ENCODE results near the gene WDFY1. TPM values are rescaled to one million over a fixed set of nuclear protein-coding genes. Genes with fewer than 3 reads are reported as not detected.

Gene WDFY1
- total and polyA plus RNA-seq, 2 donors (not counting 3 experiments of a cell fraction or from before 2014, with no cell fraction given): 54.7 to 68.7 TPM

DNA sequence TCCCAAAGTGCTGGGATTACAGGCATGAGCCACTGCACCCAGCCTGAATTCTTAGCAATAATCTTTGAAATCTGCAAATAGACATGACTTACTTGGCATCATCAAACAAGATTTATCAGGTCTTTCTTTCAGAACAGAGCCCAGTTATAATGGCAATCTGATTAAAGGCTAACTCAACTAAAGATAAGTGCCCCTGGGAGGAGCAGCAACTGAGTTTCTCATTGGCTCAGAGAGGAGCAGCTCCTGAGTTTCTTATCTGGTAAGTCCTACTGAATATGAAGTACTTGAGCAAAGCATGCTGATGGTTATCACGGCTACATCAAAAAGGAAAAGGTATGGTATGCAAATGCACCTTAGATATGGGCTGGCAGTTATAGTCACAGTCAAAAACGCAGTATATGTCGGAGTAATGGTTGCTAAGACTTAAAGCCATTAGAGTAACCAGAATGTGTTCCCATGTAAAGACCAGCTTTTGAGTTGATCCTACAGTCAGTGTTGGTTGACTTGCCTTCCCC lies 92.8 kb downstream of the WDFY1 start:
- Histone ChIP-seq H2AFZ (ENCODE audit: low read depth, low read length) (no peak overlapping the region), H4K20me1 (replicated peaks; ENCODE audit: control insufficient read depth, extremely low read depth, insufficient read depth, low read length) (no peaks in the 10 kb centered on the region), H3K4me2 (ENCODE audit: insufficient read depth, low read length) (no peak overlapping the region), H3K27ac (ENCODE audit: insufficient read depth, low read depth, low read length) (no peak overlapping the region), H3K9ac (replicated peaks; ENCODE audit: extremely low read depth, insufficient read depth, low read length) (no peak overlapping the region), H3K36me3 (ENCODE audit: control insufficient read depth in 2 of 2, extremely low read depth in 1 of 2, insufficient read depth in 2 of 2, low read length in 2 of 2) (no peaks in the 10 kb centered on the region), H3K4me1 (ENCODE audit: control insufficient read depth, extremely low read depth, insufficient read depth, low read length) (no peaks in the 10 kb centered on the region), H3K4me3 (replicated peaks in 1 of 3; ENCODE audit: insufficient read depth in 1 of 3, low read depth in 1 of 3, low read length in 3 of 3) (no peak overlapping the region), H3K9me1 (replicated peaks; ENCODE audit: control insufficient read depth, extremely low read depth, insufficient read depth, low read length) (no peaks in the 10 kb centered on the region), H3K9me3 (replicated peaks; ENCODE audit: control insufficient read depth, insufficient read depth, low read length) (no peaks in the 10 kb centered on the region), H3K27me3 (ENCODE audit: control insufficient read depth in 2 of 2, insufficient read depth in 2 of 2, low read length in 2 of 2) (no peaks in the 10 kb centered on the region), H3K79me2 (ENCODE audit: control insufficient read depth, insufficient read depth, low read length) (no peaks in the 10 kb centered on the region)
- intact Hi-C loops (cut with micrococcal nuclease): no loop called here
- FAIRE-seq (no peak), DNase-seq (ENCODE audit: low read depth, low spot score) (no peak)
- ChIA-PET CTCF (no interaction called here), POLR2A (no interaction called here)
- dilution Hi-C loops (cut with MboI; ENCODE audit: extremely low pct_ligation_motif_present, low sequenced_read_pairs): no loop called here
- TF ChIP-seq JUN (IDR thresholded peaks at IDR 0.05; ENCODE audit: borderline replicate concordance, insufficient read depth, insufficient read length, low read depth) (no peak), EZH2 (IDR thresholded peaks at IDR 0.05; ENCODE audit: borderline replicate concordance, low read depth, low read length, severe bottlenecking) (no peak), POLR2A (IDR thresholded peaks at IDR 0.05; ENCODE audit: low read depth, low read length) (no peak), POLR2AphosphoS5 (IDR thresholded peaks at IDR 0.05; ENCODE audit: insufficient read depth, low read depth, low read length) (no peak), MYC (IDR thresholded peaks at IDR 0.05; ENCODE audit: low read depth, low read length) (no peak), GATA2 (IDR thresholded peaks at IDR 0.05; ENCODE audit: insufficient read depth, insufficient read length, low read depth, low read length) (no peak)
- TF ChIP-seq, protein P1, sequence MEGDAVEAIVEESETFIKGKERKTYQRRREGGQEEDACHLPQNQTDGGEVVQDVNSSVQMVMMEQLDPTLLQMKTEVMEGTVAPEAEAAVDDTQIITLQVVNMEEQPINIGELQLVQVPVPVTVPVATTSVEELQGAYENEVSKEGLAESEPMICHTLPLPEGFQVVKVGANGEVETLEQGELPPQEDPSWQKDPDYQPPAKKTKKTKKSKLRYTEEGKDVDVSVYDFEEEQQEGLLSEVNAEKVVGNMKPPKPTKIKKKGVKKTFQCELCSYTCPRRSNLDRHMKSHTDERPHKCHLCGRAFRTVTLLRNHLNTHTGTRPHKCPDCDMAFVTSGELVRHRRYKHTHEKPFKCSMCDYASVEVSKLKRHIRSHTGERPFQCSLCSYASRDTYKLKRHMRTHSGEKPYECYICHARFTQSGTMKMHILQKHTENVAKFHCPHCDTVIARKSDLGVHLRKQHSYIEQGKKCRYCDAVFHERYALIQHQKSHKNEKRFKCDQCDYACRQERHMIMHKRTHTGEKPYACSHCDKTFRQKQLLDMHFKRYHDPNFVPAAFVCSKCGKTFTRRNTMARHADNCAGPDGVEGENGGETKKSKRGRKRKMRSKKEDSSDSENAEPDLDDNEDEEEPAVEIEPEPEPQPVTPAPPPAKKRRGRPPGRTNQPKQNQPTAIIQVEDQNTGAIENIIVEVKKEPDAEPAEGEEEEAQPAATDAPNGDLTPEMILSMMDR (IDR thresholded peaks at IDR 0.05; ENCODE audit: extremely low read depth in 1 of 2, insufficient read depth in 1 of 2, low read depth in 1 of 2, low read length in 2 of 2): no peak
- no TSS peak for BruUV-seq (replicated peaks)

All from endothelial cell of umbilical vein (primary cell).